Central memory CD8-positive, alpha-beta T cell (primary cell): Measurements from ENCODE around the gene ZC3HAV1L.
A peak's percentile ranks its signal among the peaks of the same experiment; 100 is the strongest.
"Not testable (repeated sequence)": the region's sequence is repeated elsewhere in the genome, so short reads cannot be mapped to it uniquely, and the experiment has no call there.

Experiments
- ATAC-seq: fragments of 150-1000 bp; cut with Tn5 transposase; replicated peaks from 2 replicates; pipeline ENCODE4 v1.10.0; 2022; ENCODE audit warnings: mild to moderate bottlenecking, moderate FRiP score, moderate number of reproducible peaks; ENCODE audit not compliant: poor library complexity, severe bottlenecking; ENCODE audit errors: extremely low read depth
- DNase-seq, 2 donors: peaks; one replicate each; pipeline ENCODE4 v3.0.0; 2021; ENCODE audit warnings: low spot score in 2 of 2
- H3K27ac Mint-ChIP-seq: one replicate; pipeline ENCODE4 v1.8.0; 2022; ENCODE audit warnings: low read depth, mild to moderate bottlenecking, moderate library complexity, mixed read lengths
- H3K27me3 Mint-ChIP-seq: one replicate; pipeline ENCODE4 v1.8.0; 2022; ENCODE audit warnings: mixed read lengths
- H3K36me3 Mint-ChIP-seq: one replicate; pipeline ENCODE4 v1.8.0; 2022; ENCODE audit warnings: mild to moderate bottlenecking, moderate library complexity, mixed read lengths; ENCODE audit not compliant: insufficient read depth
- H3K4me1 Mint-ChIP-seq: one replicate; pipeline ENCODE4 v1.8.0; 2022; ENCODE audit warnings: mixed read lengths
- H3K4me3 Mint-ChIP-seq: one replicate; pipeline ENCODE4 v1.8.0; 2022; ENCODE audit warnings: mild to moderate bottlenecking, moderate library complexity, mixed read lengths
- H3K9me3 Mint-ChIP-seq: one replicate; pipeline ENCODE4 v1.8.0; 2022; ENCODE audit warnings: mixed read lengths

Gene ZC3HAV1L

GRCh38 chr7:139035586-139036353 is at the start of gene ZC3HAV1L:
Gene ZC3HAV1L, minus strand, starts transcription at chr7:139036042. Its CDS starts 25 bp downstream, at chr7:139036017.
- H3K27ac Mint-ChIP-seq, result no peak within 1 kb of the TSS
- no peaks in the 10 kb centered on the region for H3K27me3 Mint-ChIP-seq
- DNase-seq (peak in 1 of 2 donors; percentile 19), ATAC-seq (peak; percentile 58)
- peaks cover 13% of the 10 kb centered on the region for H3K4me1 Mint-ChIP-seq
- H3K4me3 Mint-ChIP-seq, result peak within 1 kb of the TSS; percentile 72
- no peaks in the 10 kb centered on the region for H3K9me3 Mint-ChIP-seq
- H3K36me3 Mint-ChIP-seq, result peaks cover 6% of the 10 kb centered on the region

GRCh38 chr7:139084709-139085108 is 48.9 kb upstream of the ZC3HAV1L start:
- H3K27ac Mint-ChIP-seq, result peak overlapping the region; percentile 42
- no peaks in the 10 kb centered on the region for H3K27me3 Mint-ChIP-seq
- peaks cover 79% of the 10 kb centered on the region for H3K4me1 Mint-ChIP-seq
- ATAC-seq, result no peak
- no peaks in the 10 kb centered on the region for H3K9me3 Mint-ChIP-seq
- H3K4me3 Mint-ChIP-seq, result no peak overlapping the region
- no peak for DNase-seq
- peaks cover 95% of the 10 kb centered on the region for H3K36me3 Mint-ChIP-seq

- H3K27me3 Mint-ChIP-seq, result no peaks in the 10 kb centered on the region
- DNase-seq, result no peak
- no peaks in the 10 kb centered on the region for H3K9me3 Mint-ChIP-seq
- H3K27ac Mint-ChIP-seq, result peak overlapping the region; percentile 42
- H3K36me3 Mint-ChIP-seq, result peaks cover 98% of the 10 kb centered on the region
- peaks cover 73% of the 10 kb centered on the region for H3K4me1 Mint-ChIP-seq
- H3K4me3 Mint-ChIP-seq, result no peak overlapping the region
- no peak for ATAC-seq
Observed at GRCh38 chr7:139081584-139081983, 45.7 kb upstream of the ZC3HAV1L start.

GRCh38 chr7:139080905-139081304 is 45.1 kb upstream of the ZC3HAV1L start:
- Mint-ChIP-seq H3K27ac (peak overlapping the region; percentile 47), H3K36me3 (peaks cover 99% of the 10 kb centered on the region), H3K4me3 (peak overlapping the region; percentile 38), H3K9me3 (no peaks in the 10 kb centered on the region), H3K4me1 (peaks cover 66% of the 10 kb centered on the region), H3K27me3 (no peaks in the 10 kb centered on the region)
- DNase-seq (no peak), ATAC-seq (no peak)

GRCh38 chr7:139079861-139080260 is 44.0 kb upstream of the ZC3HAV1L start:
- Mint-ChIP-seq H3K27ac (peak overlapping the region; percentile 47), H3K4me3 (no peak overlapping the region), H3K9me3 (no peaks in the 10 kb centered on the region)

GRCh38 chr7:139078911-139079310 is 43.1 kb upstream of the ZC3HAV1L start:
- Mint-ChIP-seq H3K27ac (peak overlapping the region; percentile 47), H3K9me3 (no peaks in the 10 kb centered on the region), H3K4me1 (peaks cover 56% of the 10 kb centered on the region), H3K4me3 (no peak overlapping the region), H3K36me3 (peaks cover 92% of the 10 kb centered on the region), H3K27me3 (no peaks in the 10 kb centered on the region)
- DNase-seq (no peak), ATAC-seq (no peak)

More at GRCh38 chr7:139079861-139080260, 44.0 kb upstream of the ZC3HAV1L start:
- peaks cover 60% of the 10 kb centered on the region for H3K4me1 Mint-ChIP-seq
- H3K27me3 Mint-ChIP-seq, result no peaks in the 10 kb centered on the region
- peaks cover 98% of the 10 kb centered on the region for H3K36me3 Mint-ChIP-seq
- DNase-seq, result no peak
- ATAC-seq, result no peak

- H3K4me3 Mint-ChIP-seq, result no peak overlapping the region
- peaks cover 92% of the 10 kb centered on the region for H3K36me3 Mint-ChIP-seq
Observed at GRCh38 chr7:139078399-139078798, 42.6 kb upstream of the ZC3HAV1L start.

GRCh38 chr7:139077706-139078105 is 41.9 kb upstream of the ZC3HAV1L start:
- peak overlapping the region; percentile 46 for H3K27ac Mint-ChIP-seq
- not testable (repeated sequence) for DNase-seq, H3K4me3 Mint-ChIP-seq, H3K9me3 Mint-ChIP-seq, H3K27me3 Mint-ChIP-seq, ATAC-seq
- H3K4me1 Mint-ChIP-seq, result peaks cover 51% of the 10 kb centered on the region
- peaks cover 91% of the 10 kb centered on the region for H3K36me3 Mint-ChIP-seq

More at GRCh38 chr7:139078399-139078798, 42.6 kb upstream of the ZC3HAV1L start:
- ATAC-seq (no peak), DNase-seq (no peak)
- Mint-ChIP-seq H3K9me3 (no peaks in the 10 kb centered on the region), H3K27me3 (no peaks in the 10 kb centered on the region), H3K27ac (peak overlapping the region; percentile 47), H3K4me1 (peaks cover 55% of the 10 kb centered on the region)

- H3K4me1 Mint-ChIP-seq, result peaks cover 60% of the 10 kb centered on the region
- DNase-seq, result no peak
- no peak for ATAC-seq
- no peak overlapping the region for H3K27ac Mint-ChIP-seq
- no peaks in the 10 kb centered on the region for H3K9me3 Mint-ChIP-seq
- no peaks in the 10 kb centered on the region for H3K27me3 Mint-ChIP-seq
- peaks cover 91% of the 10 kb centered on the region for H3K36me3 Mint-ChIP-seq
- H3K4me3 Mint-ChIP-seq, result peak overlapping the region; percentile 31
Observed at GRCh38 chr7:139075871-139076686, 40.2 kb upstream of the ZC3HAV1L start.

GRCh38 chr7:139075031-139075652 is 39.3 kb upstream of the ZC3HAV1L start:
- Mint-ChIP-seq H3K27me3 (no peaks in the 10 kb centered on the region), H3K9me3 (no peaks in the 10 kb centered on the region), H3K27ac (peak overlapping the region; percentile 67), H3K36me3 (peaks cover 89% of the 10 kb centered on the region), H3K4me3 (no peak overlapping the region), H3K4me1 (peaks cover 51% of the 10 kb centered on the region)
- DNase-seq (peak; percentile 48 to 72), ATAC-seq (peak; percentile 71)

GRCh38 chr7:139072796-139073195 is 37.0 kb upstream of the ZC3HAV1L start:
- Mint-ChIP-seq H3K36me3 (peaks cover 84% of the 10 kb centered on the region), H3K27ac (peak overlapping the region; percentile 71), H3K4me3 (peak overlapping the region; percentile 60), H3K9me3 (no peaks in the 10 kb centered on the region), H3K27me3 (no peaks in the 10 kb centered on the region), H3K4me1 (peaks cover 45% of the 10 kb centered on the region)
- DNase-seq (no peak), ATAC-seq (no peak)

- H3K9me3 Mint-ChIP-seq, result no peaks in the 10 kb centered on the region
- peaks cover 48% of the 10 kb centered on the region for H3K4me1 Mint-ChIP-seq
- peak overlapping the region; percentile 71 for H3K27ac Mint-ChIP-seq
- no peaks in the 10 kb centered on the region for H3K27me3 Mint-ChIP-seq
- peak overlapping the region; percentile 60 for H3K4me3 Mint-ChIP-seq
- ATAC-seq (peak; percentile 37), DNase-seq (no peak)
- peaks cover 84% of the 10 kb centered on the region for H3K36me3 Mint-ChIP-seq
Observed at GRCh38 chr7:139071680-139072079, 35.8 kb upstream of the ZC3HAV1L start.
